ENCODE measurements around the gene NFKBIL1. TPM values are rescaled to one million over a fixed set of nuclear protein-coding genes. Genes with fewer than 3 reads are reported as not detected.
A peak's percentile ranks its signal among the peaks of the same experiment; 100 is the strongest.

NFKBIL1 gene
- total RNA-seq, 2 experiments from 2014 or later: 10.6 TPM

- Mint-ChIP-seq H3K4me3 (no peak overlapping the region), H3K27me3 (no peaks in the 10 kb centered on the region), H3K36me3 (peaks cover 47% of the 10 kb centered on the region), H3K4me1 (peaks cover 33% of the 10 kb centered on the region), H3K9me3 (no peaks in the 10 kb centered on the region), H3K27ac (no peak overlapping the region)
- no peak for DNase-seq
Measured at GRCh38 chr6:31531162-31531561, 16.2 kb upstream of the NFKBIL1 start.

- Mint-ChIP-seq H3K9me3 (no peaks in the 10 kb centered on the region), H3K27me3 (no peaks in the 10 kb centered on the region), H3K36me3 (peaks cover 54% of the 10 kb centered on the region), H3K4me3 (peak overlapping the region; percentile 5), H3K4me1 (peaks cover 40% of the 10 kb centered on the region), H3K27ac (peak overlapping the region; percentile 39)
- no peak for DNase-seq
Measured at GRCh38 chr6:31531771-31532643, 15.4 kb upstream of the NFKBIL1 start.

DNA sequence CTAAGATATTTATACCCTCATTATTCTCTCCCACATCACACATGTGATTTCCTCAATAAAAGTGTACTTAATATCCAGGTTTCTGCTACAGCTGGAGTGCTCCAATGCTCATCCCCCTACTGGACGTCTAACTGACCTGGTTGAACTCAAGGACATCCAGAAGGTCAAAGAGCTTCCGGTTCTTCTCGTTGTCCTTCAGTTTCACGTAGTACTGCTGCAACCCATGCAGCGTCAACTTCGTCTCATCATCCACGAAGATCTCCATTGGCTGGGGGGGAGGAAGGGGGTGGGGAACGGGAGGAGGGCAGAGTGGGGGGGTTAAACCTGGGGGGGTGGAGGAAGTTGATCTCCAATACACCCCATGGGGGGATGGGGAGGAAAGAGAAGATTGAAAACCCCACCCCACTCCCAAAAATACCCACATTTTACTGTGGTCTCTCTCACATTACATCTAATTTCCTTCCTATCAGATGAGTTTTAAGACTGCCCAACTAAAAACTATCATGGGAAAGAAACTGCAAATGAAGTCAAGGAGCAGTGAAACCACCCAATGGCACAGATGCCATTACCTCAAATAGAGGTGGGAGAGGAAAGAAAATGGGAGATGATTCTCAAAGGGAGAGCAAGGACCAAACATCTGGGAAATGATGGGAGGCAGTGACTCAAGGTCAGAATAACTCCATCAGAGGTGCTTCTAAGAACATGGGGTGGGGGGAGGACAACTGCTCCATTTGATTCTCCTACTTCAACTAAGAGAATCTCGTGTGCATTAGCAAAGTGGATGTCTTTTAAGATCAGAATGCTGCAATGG, 14.6 kb upstream of the NFKBIL1 start:
- DNase-seq: no peak
- peaks cover 44% of the 10 kb centered on the region for H3K4me1 Mint-ChIP-seq
- H3K27me3 Mint-ChIP-seq: no peaks in the 10 kb centered on the region
- no peak overlapping the region for H3K4me3 Mint-ChIP-seq
- peaks cover 58% of the 10 kb centered on the region for H3K36me3 Mint-ChIP-seq
- no peaks in the 10 kb centered on the region for H3K9me3 Mint-ChIP-seq
- peak overlapping the region; percentile 39 for H3K27ac Mint-ChIP-seq

DNA sequence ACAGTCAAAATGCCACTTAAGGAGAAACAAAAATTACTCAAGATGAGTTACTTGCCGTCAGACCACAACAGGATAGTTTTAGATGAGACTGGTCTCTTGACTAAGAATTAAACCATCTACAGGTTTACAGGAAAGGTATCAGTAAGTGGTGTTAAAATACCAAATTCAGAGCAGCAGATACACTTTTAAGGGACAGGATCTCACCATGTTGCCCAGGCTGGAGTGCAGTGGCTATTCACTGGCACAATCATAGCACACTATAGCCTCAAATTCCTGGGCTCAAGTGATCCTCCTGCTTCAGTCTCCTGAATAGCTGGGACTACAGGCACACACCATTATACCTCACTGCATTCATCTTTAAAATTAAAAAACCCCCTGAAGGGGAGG, 14.0 kb upstream of the NFKBIL1 start:
- H3K27ac Mint-ChIP-seq: peak overlapping the region; percentile 17
- no peak for DNase-seq
- peaks cover 48% of the 10 kb centered on the region for H3K4me1 Mint-ChIP-seq
- H3K27me3 Mint-ChIP-seq: no peaks in the 10 kb centered on the region
- no peaks in the 10 kb centered on the region for H3K9me3 Mint-ChIP-seq
- H3K36me3 Mint-ChIP-seq: peaks cover 62% of the 10 kb centered on the region
- H3K4me3 Mint-ChIP-seq: no peak overlapping the region

DNA sequence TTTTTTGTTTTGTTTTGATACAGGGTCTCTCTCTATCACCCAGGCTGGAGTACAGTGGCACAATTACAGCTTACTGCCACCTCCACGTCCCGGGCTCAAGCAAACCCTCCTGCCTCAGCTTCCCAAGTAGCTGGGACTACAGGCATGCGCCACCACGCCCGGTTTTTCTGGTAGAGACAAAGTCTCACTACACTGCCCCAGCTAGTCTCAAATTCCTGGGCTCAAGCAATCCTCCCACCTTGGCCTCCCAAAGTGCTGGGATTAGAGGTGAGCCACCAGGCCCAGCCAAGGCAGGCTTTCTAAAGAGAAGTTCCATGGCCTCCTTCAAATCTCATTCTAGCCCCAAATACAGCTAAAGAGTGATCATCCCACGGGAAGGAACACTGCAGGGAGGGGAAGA, 13.4 kb upstream of the NFKBIL1 start:
- H3K9me3 Mint-ChIP-seq: no peaks in the 10 kb centered on the region
- H3K4me3 Mint-ChIP-seq: no peak overlapping the region
- H3K36me3 Mint-ChIP-seq: peaks cover 67% of the 10 kb centered on the region
- peaks cover 54% of the 10 kb centered on the region for H3K4me1 Mint-ChIP-seq
- no peaks in the 10 kb centered on the region for H3K27me3 Mint-ChIP-seq
- no peak for DNase-seq
- H3K27ac Mint-ChIP-seq: no peak overlapping the region

DNA sequence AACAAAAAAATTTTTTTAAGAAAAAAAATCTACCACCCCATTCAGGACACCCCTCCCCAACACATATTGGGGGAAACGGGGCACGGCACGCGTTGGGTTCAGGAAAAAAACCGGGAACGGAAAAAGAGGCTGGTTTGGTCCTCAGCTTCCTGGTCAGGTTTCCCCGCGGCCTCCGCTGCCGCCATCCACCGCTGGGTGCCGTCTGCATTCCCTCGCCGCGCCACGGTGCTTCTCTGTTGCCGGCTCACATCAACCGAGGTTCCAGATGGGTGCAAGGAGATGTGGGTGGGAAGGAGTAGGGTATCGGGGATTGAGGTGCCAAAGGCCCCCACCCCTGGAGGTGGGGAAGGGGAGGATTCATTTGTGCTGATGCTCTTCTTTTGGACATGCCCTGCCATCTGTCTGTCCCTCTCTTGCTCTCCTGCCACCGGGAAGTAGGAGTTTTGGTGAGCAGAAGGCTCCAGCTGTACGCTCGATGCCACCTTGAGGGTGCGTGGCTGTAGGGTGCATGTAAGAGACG, 12.8 kb upstream of the NFKBIL1 start:
- DNase-seq: no peak
- H3K36me3 Mint-ChIP-seq: peaks cover 73% of the 10 kb centered on the region
- no peak overlapping the region for H3K27ac Mint-ChIP-seq
- H3K9me3 Mint-ChIP-seq: no peaks in the 10 kb centered on the region
- H3K4me3 Mint-ChIP-seq: no peak overlapping the region
- peaks cover 60% of the 10 kb centered on the region for H3K4me1 Mint-ChIP-seq
- no peaks in the 10 kb centered on the region for H3K27me3 Mint-ChIP-seq

GRCh38 chr6:31535538-31536324, 11.7 kb upstream of the NFKBIL1 start:
- no peak overlapping the region for H3K4me3 Mint-ChIP-seq
- no peaks in the 10 kb centered on the region for H3K27me3 Mint-ChIP-seq
- peak overlapping the region; percentile 72 for H3K27ac Mint-ChIP-seq
- peaks cover 64% of the 10 kb centered on the region for H3K4me1 Mint-ChIP-seq
- H3K9me3 Mint-ChIP-seq: no peaks in the 10 kb centered on the region
- H3K36me3 Mint-ChIP-seq: peaks cover 74% of the 10 kb centered on the region
- DNase-seq: no peak

DNA sequence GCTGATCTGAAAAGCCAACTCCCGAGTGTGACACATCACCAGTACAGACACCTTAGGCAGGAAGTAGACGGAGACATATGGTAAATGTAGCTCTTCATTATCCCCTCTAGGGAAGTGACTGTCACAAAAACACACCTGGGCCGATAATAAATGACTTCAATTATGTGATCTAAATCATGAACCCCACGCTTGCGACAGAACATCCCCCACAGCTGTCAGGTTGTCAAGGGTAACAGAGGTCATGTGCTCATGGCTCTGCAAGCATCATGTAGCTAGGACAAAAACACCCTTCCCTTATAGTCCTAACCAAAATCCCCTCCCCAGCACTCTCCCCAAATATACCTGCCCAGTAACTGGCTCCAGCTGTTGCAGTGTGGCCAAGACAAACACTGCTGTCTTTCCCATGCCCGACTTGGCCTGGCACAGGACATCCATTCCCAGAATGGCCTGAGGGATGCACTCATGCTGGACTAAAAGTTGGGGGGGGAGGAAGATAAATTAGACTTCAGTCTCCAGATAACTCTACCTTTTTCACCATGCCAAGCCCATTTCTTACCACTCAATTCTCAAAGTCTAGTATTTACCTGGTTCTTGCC, 8.5 kb upstream of the NFKBIL1 start:
- Mint-ChIP-seq H3K4me1 (peaks cover 57% of the 10 kb centered on the region), H3K4me3 (peak overlapping the region; percentile 81), H3K27ac (peak overlapping the region; percentile 68), H3K9me3 (no peaks in the 10 kb centered on the region), H3K27me3 (no peaks in the 10 kb centered on the region), H3K36me3 (peaks cover 64% of the 10 kb centered on the region)
- no peak for DNase-seq

DNA sequence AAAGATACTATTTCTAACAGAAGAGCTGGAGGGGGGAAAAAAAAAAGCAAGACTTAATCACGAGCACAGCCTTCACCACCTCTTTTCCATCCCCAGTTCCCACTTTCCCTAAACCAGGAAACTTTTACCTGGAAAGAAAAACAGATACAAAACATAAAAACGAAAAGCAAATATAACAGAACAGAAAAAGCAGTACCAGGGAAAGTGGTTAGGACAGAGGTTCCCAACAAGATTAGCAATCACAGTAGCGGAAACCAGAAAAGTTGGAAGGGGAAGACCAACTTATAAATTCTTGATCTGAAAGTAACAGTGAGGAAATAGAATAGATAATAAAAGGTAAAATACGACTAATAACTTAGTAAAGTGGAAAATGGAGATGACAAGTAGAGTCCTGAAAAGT, 6.8 kb upstream of the NFKBIL1 start:
- DNase-seq: no peak
- no peaks in the 10 kb centered on the region for H3K9me3 Mint-ChIP-seq
- peak overlapping the region; percentile 95 for H3K27ac Mint-ChIP-seq
- H3K4me3 Mint-ChIP-seq: peak overlapping the region; percentile 81
- peaks cover 46% of the 10 kb centered on the region for H3K4me1 Mint-ChIP-seq
- H3K36me3 Mint-ChIP-seq: peaks cover 51% of the 10 kb centered on the region
- no peaks in the 10 kb centered on the region for H3K27me3 Mint-ChIP-seq

- H3K36me3 Mint-ChIP-seq: peaks cover 46% of the 10 kb centered on the region
- H3K4me3 Mint-ChIP-seq: peak overlapping the region; percentile 81
- peaks cover 45% of the 10 kb centered on the region for H3K4me1 Mint-ChIP-seq
- peak; percentile 61 for DNase-seq
- no peaks in the 10 kb centered on the region for H3K9me3 Mint-ChIP-seq
- peak overlapping the region; percentile 95 for H3K27ac Mint-ChIP-seq
- H3K27me3 Mint-ChIP-seq: no peaks in the 10 kb centered on the region
Measured at GRCh38 chr6:31541059-31541657, 6.2 kb upstream of the NFKBIL1 start.

DNA sequence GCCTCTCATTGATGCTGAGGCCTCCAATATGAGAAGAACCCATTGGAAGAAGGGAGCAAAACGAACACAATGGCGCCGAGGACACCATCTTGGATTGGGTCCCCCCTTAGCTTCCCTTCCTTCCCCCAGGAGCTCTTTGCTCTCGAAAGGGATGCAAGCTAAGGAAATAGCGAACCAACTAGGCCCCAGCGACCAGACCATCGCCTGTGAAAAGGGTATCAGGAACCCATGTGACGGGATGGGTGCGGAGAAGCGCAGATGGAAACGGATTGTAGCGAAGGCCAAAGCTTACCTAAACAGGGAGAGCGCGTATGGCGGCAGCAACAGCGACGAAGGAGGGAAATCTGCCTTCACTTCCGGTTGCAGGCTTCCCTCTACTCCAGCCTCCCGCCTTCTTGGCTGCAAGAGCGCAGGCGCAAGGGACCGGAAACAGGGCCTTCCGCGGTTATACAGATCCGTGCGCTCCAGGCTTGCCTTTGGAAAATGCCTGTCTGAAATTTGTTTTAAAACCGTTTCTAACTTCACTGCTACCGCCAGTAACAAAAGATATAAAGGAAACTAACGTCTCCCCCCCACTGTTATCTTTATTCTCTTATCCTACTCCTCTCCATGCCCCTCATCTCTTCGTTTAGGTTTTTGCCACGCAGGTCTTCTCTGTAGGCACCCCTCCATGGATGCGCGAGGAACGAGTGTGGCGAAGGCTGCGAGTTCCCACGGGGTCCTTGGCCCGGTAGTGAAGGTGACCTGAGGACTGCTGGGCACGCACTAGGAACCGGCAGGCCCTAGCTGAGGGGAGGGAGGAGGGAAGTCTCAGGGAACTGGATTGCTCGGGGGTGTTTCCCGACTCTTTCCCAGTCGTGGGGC, 5.5 kb upstream of the NFKBIL1 start, which contains the start of gene DDX39B:
Gene DDX39B, minus strand, starts transcription at position 346 of the 864 bp plus-strand sequence. CDS start 1,471 bp downstream, outside the sequence.
- Mint-ChIP-seq H3K36me3 (peaks cover 39% of the 10 kb centered on the region), H3K9me3 (no peaks in the 10 kb centered on the region), H3K4me1 (peaks cover 41% of the 10 kb centered on the region), H3K4me3 (peak within 1 kb of the TSS; percentile 81), H3K27me3 (no peaks in the 10 kb centered on the region), H3K27ac (peak within 1 kb of the TSS; percentile 95)
- peak; percentile 93 for DNase-seq

- Mint-ChIP-seq H3K9me3 (no peaks in the 10 kb centered on the region), H3K27ac (no peak overlapping the region), H3K4me3 (peak overlapping the region; percentile 81), H3K4me1 (peaks cover 37% of the 10 kb centered on the region), H3K36me3 (peaks cover 30% of the 10 kb centered on the region), H3K27me3 (no peaks in the 10 kb centered on the region)
- no peak for DNase-seq
Measured at GRCh38 chr6:31543639-31544038, 3.8 kb upstream of the NFKBIL1 start.

DNA sequence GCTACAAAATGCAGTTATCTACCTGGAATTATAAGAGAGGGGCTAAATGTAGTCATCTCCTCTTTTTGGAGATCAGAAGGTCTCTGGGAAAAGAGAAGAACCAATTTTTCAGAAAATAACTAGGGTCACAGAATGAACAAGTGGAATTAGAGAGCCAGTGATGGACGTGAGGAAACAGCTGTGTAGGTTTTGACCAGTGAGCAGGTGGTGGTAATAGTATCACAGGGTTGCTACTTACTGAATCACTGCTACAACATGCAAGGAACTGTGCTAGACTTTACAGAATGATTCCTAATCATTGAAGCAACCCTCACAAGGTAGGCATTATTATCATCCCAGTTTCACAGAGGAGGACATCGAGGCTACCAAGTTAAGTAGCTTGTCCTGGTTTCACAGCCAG, 2.7 kb upstream of the NFKBIL1 start:
- Mint-ChIP-seq H3K27ac (no peak overlapping the region), H3K9me3 (no peaks in the 10 kb centered on the region), H3K27me3 (no peaks in the 10 kb centered on the region), H3K36me3 (peaks cover 21% of the 10 kb centered on the region), H3K4me1 (peaks cover 33% of the 10 kb centered on the region), H3K4me3 (no peak overlapping the region)
- DNase-seq: no peak

All from activated naive CD8-positive, alpha-beta T cell treated with anti-CD3 and anti-CD28 coated beads for 36 hours (primary cell).